GM12878 (cell line): ENCODE measurements around the gene NOL7. TPM values are rescaled to one million over a fixed set of nuclear protein-coding genes. Genes with fewer than 3 reads are reported as not detected.

ENCODE experiments used
- ATAC-seq: fragments of 200-7000 bp; cut with Tn5 transposase; 3 replicates; pipeline ENCODE4 v1.9.1; 2020; ENCODE audit warnings: mild to moderate bottlenecking, moderate library complexity
- BruUV-seq: library from RNA; stranded (reverse); fragments of 400-500 nt; replicated peaks from 2 replicates; lab custom pipeline; 2021; lab: Mats Ljungman, UMichigan
- CTCF ChIA-PET: fragments of 300-600 bp; sonication (Branson Sonifier 250); formaldehyde crosslinking; extraction: SDS; loops from one replicate; lab custom pipeline; 2021; ENCODE audit warnings: inconsistent platforms; lab: Yijun Ruan, JAX
- POLR2A ChIA-PET: fragments of 350-600 bp; formaldehyde crosslinking; extraction: SDS; loops from one replicate; lab custom pipeline; 2021; ENCODE audit warnings: inconsistent platforms; lab: Charles Lee
- RAD21 ChIA-PET: fragments of 300-600 bp; sonication (Branson Sonifier 250); formaldehyde crosslinking; loops from one replicate; lab custom pipeline; 2023; ENCODE audit warnings: antibody characterized with exemption; ENCODE audit not compliant: unreplicated experiment; lab: Charles Lee
- SMC1A ChIA-PET: fragments of 300-600 bp; sonication (Branson Sonifier 250); formaldehyde crosslinking; loops from one replicate; lab custom pipeline; 2023; ENCODE audit not compliant: unreplicated experiment, uncharacterized antibody; lab: Charles Lee
- DNase-seq: peaks from one replicate; pipeline ENCODE4 v3.0.0-alpha.2; 2011; ENCODE audit warnings: low read depth, low spot score
- FAIRE-seq: peaks from 3 replicates; lab custom pipeline; 2011; peaks lifted over from hg19 to GRCh38; lab: Jason Lieb, UNC
- H2AFZ ChIP-seq: 2 replicates; pipeline ENCODE4 v1.6.0; 2011; ENCODE audit warnings: low read depth, low read length, control low read depth; ENCODE audit not compliant: control insufficient read depth
- H3K27ac ChIP-seq: 2 replicates; pipeline ENCODE4 v1.5.1; 2011; ENCODE audit warnings: control low read depth; ENCODE audit not compliant: control insufficient read depth, insufficient read depth
- H3K27me3 ChIP-seq, 2 experiments: replicated peaks in 1 of 2; 2 replicates each; pipeline versions ENCODE4 v1.6.0 to v1.6.1; 2011; ENCODE audit warnings: low read length in 1 of 2; ENCODE audit not compliant: control insufficient read depth in 2 of 2, insufficient read depth in 2 of 2
- H3K36me3 ChIP-seq, 2 experiments: 2 replicates each; pipeline ENCODE4 v1.5.1; 2011; ENCODE audit warnings: low read length in 1 of 2; ENCODE audit not compliant: control insufficient read depth in 2 of 2, insufficient read depth in 2 of 2
- H3K4me1 ChIP-seq: 2 replicates; pipeline ENCODE4 v1.6.1; 2011; ENCODE audit warnings: mild to moderate bottlenecking, low read length, moderate library complexity, mixed read lengths; ENCODE audit not compliant: control insufficient read depth, insufficient read depth
- H3K4me2 ChIP-seq: 2 replicates; pipeline ENCODE4 v1.6.0; 2011; ENCODE audit warnings: control low read depth; ENCODE audit not compliant: control insufficient read depth, insufficient read depth
- H3K4me3 ChIP-seq: fragments of 200-600 bp; sonication (generic); 2 replicates; pipeline ENCODE4 v1.5.1; 2016
- H3K79me2 ChIP-seq: 2 replicates; pipeline ENCODE4 v1.6.0; 2011; ENCODE audit warnings: low read length; ENCODE audit not compliant: control insufficient read depth, insufficient read depth
- H3K9ac ChIP-seq: 2 replicates; pipeline ENCODE4 v1.8.0; 2011; ENCODE audit warnings: low read length, control low read depth, mixed read lengths; ENCODE audit not compliant: control insufficient read depth, insufficient read depth
- H3K9me3 ChIP-seq: replicated peaks from 3 replicates; pipeline ENCODE4 v1.5.1; 2011; ENCODE audit warnings: mild to moderate bottlenecking, low read length; ENCODE audit not compliant: control insufficient read depth, insufficient read depth
- H4K20me1 ChIP-seq: 2 replicates; pipeline ENCODE4 v1.6.0; 2011; ENCODE audit not compliant: control insufficient read depth, insufficient read depth
- MYB ChIP-seq: fragments of 150-350 bp; IDR thresholded peaks from 2 replicates; pipeline ENCODE4 v1.6.1; 2014; ENCODE audit warnings: mild to moderate bottlenecking, low read depth, low read length, borderline replicate concordance
- SP1 ChIP-seq: IDR thresholded peaks from one replicate; pipeline ENCODE4 v1.6.1; 2011; ENCODE audit warnings: low read depth, low read length
- WRNIP1 ChIP-seq: IDR thresholded peaks from 2 replicates; pipeline ENCODE4 v1.6.1; 2011; ENCODE audit warnings: low read depth, low read length, improper control_type of control experiment, borderline replicate concordance
- ZNF274 ChIP-seq: IDR thresholded peaks from one replicate; pipeline ENCODE4 v1.8.0; 2011; ENCODE audit not compliant: insufficient read length, insufficient read depth
- WGBS: methylation state at CpG from one replicate; pipeline ENCODE4 v1.1.6; 2016; ENCODE audit warnings: low lambda C conversion rate; ENCODE audit not compliant: insufficient replicate concordance, insufficient coverage; ENCODE audit errors: missing lambda C conversion rate; 5-methylcytosine and 5-hydroxymethylcytosine counted together
- in situ Hi-C: fragments of 300-500 bp; cut with MboI; formaldehyde crosslinking; loops from 9 replicates; pipeline ENCODE4 v1.14.3; 2018; ENCODE audit warnings: mixed read lengths
- intact Hi-C: fragments of 100-400 bp; cut with micrococcal nuclease; formaldehyde crosslinking; loops from one replicate; pipeline ENCODE4 v1.14.2; 2022; ENCODE audit not compliant: unreplicated experiment
- polyA plus RNA-seq, 11 experiments: library from polyadenylated mRNA; depleted of rRNA in 4 of 11; unstranded in 6 of 11; stranded (reverse) in 5 of 11; fragments of >200 nt; fragmentation: Nextera tagmentation in 4 of 11; fragmentation: Illumina TruSeq in 1 of 11; extraction: Ambion mirVana in 4 of 11; extraction: Trizol in 1 of 11; gene quantifications; 1 replicate in 1 of 11; 2 replicates in 10 of 11; pipeline versions ENCODE4 v1.2.1 to v1.2.3, GENCODE V29; 2011 to 2016; ENCODE audit warnings: inconsistent platforms in 2 of 11, missing spikeins in 2 of 11, low read depth in 1 of 11
- total RNA-seq, 4 experiments: library from RNA; depleted of rRNA in 3 of 4; stranded (reverse); fragments of >200 nt in 3 of 4; fragmentation: Illumina TruSeq in 1 of 4; extraction: Trizol in 1 of 4; gene quantifications; 2 replicates each; pipeline versions ENCODE4 v1.2.1 to v1.2.3, GENCODE V29; 2013 to 2021
- TF ChIP-seq, protein P1 (sequence below), 3 experiments: IDR thresholded peaks in 2 of 3; conservative IDR thresholded peaks in 1 of 3; 2 replicates each; pipeline ENCODE4 v1.5.1; 2011; ENCODE audit warnings: low read depth in 3 of 3, low read length in 3 of 3, mild to moderate bottlenecking in 3 of 3, control low read depth in 2 of 3, moderate library complexity in 2 of 3, inconsistent platforms in 1 of 3, mixed read lengths in 1 of 3; ENCODE audit not compliant: control insufficient read depth in 2 of 3, insufficient read depth in 1 of 3; ENCODE audit errors: extremely low read depth in 1 of 3

NOL7 gene
- total and polyA plus RNA-seq, 10 of the 15 experiments (the other 5 are each of a cell fraction or from before 2014, with no cell fraction given) = 12.2 to 222 (median 86.2) TPM

GRCh38 chr6:13649393-13649792 is 34.3 kb downstream of the NOL7 start:
- TF ChIP-seq, protein P1, sequence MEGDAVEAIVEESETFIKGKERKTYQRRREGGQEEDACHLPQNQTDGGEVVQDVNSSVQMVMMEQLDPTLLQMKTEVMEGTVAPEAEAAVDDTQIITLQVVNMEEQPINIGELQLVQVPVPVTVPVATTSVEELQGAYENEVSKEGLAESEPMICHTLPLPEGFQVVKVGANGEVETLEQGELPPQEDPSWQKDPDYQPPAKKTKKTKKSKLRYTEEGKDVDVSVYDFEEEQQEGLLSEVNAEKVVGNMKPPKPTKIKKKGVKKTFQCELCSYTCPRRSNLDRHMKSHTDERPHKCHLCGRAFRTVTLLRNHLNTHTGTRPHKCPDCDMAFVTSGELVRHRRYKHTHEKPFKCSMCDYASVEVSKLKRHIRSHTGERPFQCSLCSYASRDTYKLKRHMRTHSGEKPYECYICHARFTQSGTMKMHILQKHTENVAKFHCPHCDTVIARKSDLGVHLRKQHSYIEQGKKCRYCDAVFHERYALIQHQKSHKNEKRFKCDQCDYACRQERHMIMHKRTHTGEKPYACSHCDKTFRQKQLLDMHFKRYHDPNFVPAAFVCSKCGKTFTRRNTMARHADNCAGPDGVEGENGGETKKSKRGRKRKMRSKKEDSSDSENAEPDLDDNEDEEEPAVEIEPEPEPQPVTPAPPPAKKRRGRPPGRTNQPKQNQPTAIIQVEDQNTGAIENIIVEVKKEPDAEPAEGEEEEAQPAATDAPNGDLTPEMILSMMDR (IDR thresholded peaks at IDR 0.05 in 2 of 3, conservative IDR thresholded peaks at IDR 0.05 in 1 of 3; ENCODE audit: control insufficient read depth in 2 of 3, extremely low read depth in 1 of 3, insufficient read depth in 1 of 3, low read depth in 3 of 3, low read length in 3 of 3) = no peak
- TF ChIP-seq SP1 = no peak
- intact Hi-C loops (no loop called here), in situ Hi-C loops (no loop called here)
- no peaks in the 10 kb centered on the region for H3K27me3 ChIP-seq
- RAD21 ChIA-PET = interaction anchor here (1.4 kb wide), 2 partner anchors 38 to 60 kb away, joined by 3 to 6 read pairs; no protein-coding TSS in a partner anchor
- H3K4me1 ChIP-seq = no peaks in the 10 kb centered on the region
- no TSS peak for BruUV-seq
- no peak overlapping the region for H2AFZ ChIP-seq
- no peaks in the 10 kb centered on the region for H3K79me2 ChIP-seq
- WGBS = 93% methylated on average over 3 of the region's 4 CpGs
- H3K9me3 ChIP-seq = no peaks in the 10 kb centered on the region
- SMC1A ChIA-PET = interaction anchor here (1.0 to 1.7 kb wide), 4 partner anchors 9 to 54 kb away, joined by 3 to 7 read pairs (median 4); no protein-coding TSS in a partner anchor
- POLR2A ChIA-PET = interaction anchor here (0.6 to 0.7 kb wide), 3 partner anchors 12 to 780 kb away, joined by 3 to 4 read pairs (median 3); no protein-coding TSS in a partner anchor
- no peaks in the 10 kb centered on the region for H4K20me1 ChIP-seq
- no peak for FAIRE-seq
- H3K36me3 ChIP-seq = peaks cover 0 to 8% of the 10 kb centered on the region in 2 experiments; a peak in 2 of 4 replicates
- H3K9ac ChIP-seq = no peak overlapping the region
- H3K27ac ChIP-seq = no peak overlapping the region
- ATAC-seq = no peak
- H3K4me2 ChIP-seq = no peak overlapping the region
- DNase-seq = no peak
- CTCF ChIA-PET = interaction anchor here (0.8 kb wide), 1 partner anchor 14 kb away, joined by 3 read pairs; no protein-coding TSS in a partner anchor
- no peak overlapping the region for H3K4me3 ChIP-seq

DNA sequence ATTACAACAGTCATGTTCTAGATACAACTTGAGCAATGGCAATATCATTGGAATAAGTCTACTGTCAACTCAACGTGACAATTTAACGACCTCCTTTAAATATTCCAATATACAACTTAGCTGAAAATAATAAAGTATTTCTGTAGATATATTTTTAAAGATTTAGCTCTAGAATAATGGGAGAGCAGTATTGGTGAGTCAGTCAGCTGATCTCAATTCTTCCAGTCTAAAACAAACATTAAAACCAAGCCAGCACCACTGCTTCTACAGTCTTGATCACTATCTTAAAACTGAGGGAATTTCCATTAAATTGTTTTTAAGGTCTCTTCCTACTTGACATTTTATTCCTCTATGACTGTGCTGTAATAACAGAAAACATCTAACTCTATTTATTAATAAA is 38.2 kb downstream of the NOL7 start:
- no peak overlapping the region for H3K4me3 ChIP-seq
- no peaks in the 10 kb centered on the region; the same call in 1 of the 2 replicates for H3K79me2 ChIP-seq
- CTCF ChIA-PET = interaction anchor here (1.2 to 1.9 kb wide), 3 partner anchors 29 to 78 kb away, joined by 4 to 6 read pairs (median 4); partner anchors contain the start of gene SIRT5
- WGBS = 100% methylated on average over 2 of the region's 2 CpGs
- no TSS peak for BruUV-seq
- TF ChIP-seq MYB (no peak), ZNF274 (no peak), WRNIP1 (no peak)
- ATAC-seq (no peak), DNase-seq (no peak), FAIRE-seq (peak; percentile 49)
- no peak overlapping the region for H3K4me2 ChIP-seq
- no peak overlapping the region for H3K27ac ChIP-seq
- POLR2A ChIA-PET = no interaction called here
- H4K20me1 ChIP-seq = no peaks in the 10 kb centered on the region
- in situ Hi-C loops (no loop called here), intact Hi-C loops (no loop called here)
- no peak overlapping the region for H2AFZ ChIP-seq
- H3K9me3 ChIP-seq = no peaks in the 10 kb centered on the region
- H3K27me3 ChIP-seq = no peaks in the 10 kb centered on the region
- no peaks in the 10 kb centered on the region for H3K4me1 ChIP-seq
- no peak overlapping the region for H3K9ac ChIP-seq
- SMC1A ChIA-PET = interaction anchor here (0.9 to 1.7 kb wide), 6 partner anchors 11 to 413 kb away, joined by 3 read pairs; no protein-coding TSS in a partner anchor
- RAD21 ChIA-PET = no interaction called here
- peaks cover 0 to 7% of the 10 kb centered on the region in 2 experiments; a peak in 3 of 4 replicates for H3K36me3 ChIP-seq
